HEK293 (cell line): ENCODE measurements around the gene APBB2.
A peak's percentile ranks its signal among the peaks of the same experiment; 100 is the strongest.

ENCODE experiments used
- CTCF ChIA-PET: fragments of 350-600 bp; formaldehyde crosslinking; extraction: SDS; loops from one replicate; lab custom pipeline; 2021; ENCODE audit warnings: antibody characterized with exemption; lab: Yijun Ruan, JAX
- POLR2A ChIA-PET: fragments of 300-600 bp; formaldehyde crosslinking; extraction: SDS; loops from one replicate; lab custom pipeline; 2020; ENCODE audit warnings: antibody characterized with exemption, inconsistent platforms; lab: Yijun Ruan, JAX
- H3K27ac ChIP-seq: fragments of 200-500 bp; sonication (Bioruptor generic); 2 replicates; pipeline ENCODE4 v1.5.1; 2014; ENCODE audit warnings: low read depth, low read length, control low read depth, inconsistent platforms; ENCODE audit errors: extremely low read depth
- H3K36me3 ChIP-seq, 2 experiments: fragments of 200-500 bp in 1 of 2; sonication (Bioruptor generic) in 1 of 2; 1 replicate in 1 of 2; 2 replicates in 1 of 2; pipeline ENCODE4 v1.5.1; 2014 to 2017; ENCODE audit warnings: inconsistent platforms in 2 of 2, low read length in 2 of 2; ENCODE audit not compliant: control insufficient read depth in 2 of 2, insufficient read depth in 1 of 2
- H3K4me1 ChIP-seq: fragments of 200-500 bp; sonication (Bioruptor generic); 2 replicates; pipeline ENCODE4 v1.5.1; 2014; ENCODE audit warnings: mild to moderate bottlenecking, low read length, inconsistent platforms; ENCODE audit not compliant: control insufficient read depth, insufficient read depth
- H3K4me3 ChIP-seq: 2 replicates; pipeline ENCODE4 v1.5.1; 2011; ENCODE audit warnings: low read depth, mild to moderate bottlenecking, control low read depth, low read length, moderate library complexity
- H3K9me3 ChIP-seq: fragments of 200-500 bp; sonication (Bioruptor generic); 2 replicates; pipeline ENCODE4 v1.5.1; 2014; ENCODE audit warnings: low read depth, low read length, inconsistent platforms; ENCODE audit not compliant: control insufficient read depth, insufficient read depth
- AEBP2 ChIP-seq: fragments of 450-650 bp; formaldehyde crosslinking; IDR thresholded peaks from 2 replicates; pipeline ENCODE4 v1.5.1; 2016; ENCODE audit warnings: missing biosample characterization, missing genetic modification characterization, borderline replicate concordance
- CTCF ChIP-seq: fragments of 450-650 bp; formaldehyde crosslinking; IDR thresholded peaks from 2 replicates; pipeline ENCODE4 v1.5.1; 2016; ENCODE audit warnings: missing biosample characterization, missing genetic modification characterization
- IKZF3 ChIP-seq: fragments of 450-650 bp; IDR thresholded peaks from 2 replicates; pipeline ENCODE4 v1.5.0; 2018; ENCODE audit warnings: missing biosample characterization, mild to moderate bottlenecking, missing genetic modification characterization, moderate library complexity
- OSR2 ChIP-seq: fragments of 450-650 bp; formaldehyde crosslinking; IDR thresholded peaks from 2 replicates; pipeline ENCODE4 v1.5.1; 2016; ENCODE audit warnings: missing biosample characterization, missing genetic modification characterization
- PRDM10 ChIP-seq: fragments of 450-650 bp; formaldehyde crosslinking; IDR thresholded peaks from 2 replicates; pipeline ENCODE4 v1.5.1; 2016; ENCODE audit warnings: missing biosample characterization, missing genetic modification characterization
- YY1 ChIP-seq: fragments of 450-650 bp; formaldehyde crosslinking; IDR thresholded peaks from 2 replicates; pipeline ENCODE4 v1.5.1; 2018; ENCODE audit warnings: missing biosample characterization, missing genetic modification characterization
- YY2 ChIP-seq: fragments of 450-650 bp; formaldehyde crosslinking; IDR thresholded peaks from 2 replicates; pipeline ENCODE4 v1.5.1; 2016; ENCODE audit warnings: missing biosample characterization, missing genetic modification characterization
- ZBTB1 ChIP-seq: fragments of 450-650 bp; formaldehyde crosslinking; IDR thresholded peaks from 2 replicates; pipeline ENCODE4 v1.5.1; 2016; ENCODE audit warnings: missing biosample characterization, missing genetic modification characterization
- ZBTB20 ChIP-seq: fragments of 450-650 bp; formaldehyde crosslinking; IDR thresholded peaks from 2 replicates; pipeline ENCODE4 v1.5.1; 2016; ENCODE audit warnings: missing biosample characterization, missing genetic modification characterization
- ZNF513 ChIP-seq: fragments of 450-650 bp; IDR thresholded peaks from 2 replicates; pipeline ENCODE4 v1.5.1; 2018; ENCODE audit warnings: missing biosample characterization, missing genetic modification characterization
- ZNF514 ChIP-seq: fragments of 450-650 bp; formaldehyde crosslinking; IDR thresholded peaks from 2 replicates; pipeline ENCODE4 v1.5.1; 2016; ENCODE audit warnings: missing biosample characterization, missing genetic modification characterization
- ZNF529 ChIP-seq: fragments of 450-650 bp; formaldehyde crosslinking; IDR thresholded peaks from 2 replicates; pipeline ENCODE4 v1.5.1; 2017; ENCODE audit warnings: missing genetic modification characterization, missing biosample characterization; ENCODE audit not compliant: insufficient replicate concordance
- ZNF548 ChIP-seq: fragments of 450-650 bp; formaldehyde crosslinking; IDR thresholded peaks from 2 replicates; pipeline ENCODE4 v1.5.1; 2016; ENCODE audit warnings: missing biosample characterization, missing genetic modification characterization
- ZNF558 ChIP-seq: fragments of 450-650 bp; formaldehyde crosslinking; IDR thresholded peaks from 2 replicates; pipeline ENCODE4 v1.5.1; 2016; ENCODE audit warnings: missing biosample characterization, missing genetic modification characterization
- ZNF585B ChIP-seq: fragments of 450-650 bp; formaldehyde crosslinking; IDR thresholded peaks from 2 replicates; pipeline ENCODE4 v1.5.1; 2016; ENCODE audit warnings: missing biosample characterization, missing genetic modification characterization
- ZNF654 ChIP-seq: fragments of 450-650 bp; formaldehyde crosslinking; IDR thresholded peaks from 2 replicates; pipeline ENCODE4 v1.5.1; 2016; ENCODE audit warnings: low read depth, missing biosample characterization, missing genetic modification characterization
- ZNF670 ChIP-seq: fragments of 450-650 bp; formaldehyde crosslinking; IDR thresholded peaks from 2 replicates; pipeline ENCODE4 v1.5.1; 2016; ENCODE audit warnings: missing biosample characterization, missing genetic modification characterization, low read depth

APBB2 gene

GRCh38 chr4:40924793-40925117 is 289.6 kb downstream of the APBB2 start:
- no peak overlapping the region for H3K27ac ChIP-seq
- ChIA-PET POLR2A (no interaction called here), CTCF (interaction anchor here (0.6 to 5.7 kb wide), 27 partner anchors 8 to 293 kb away, joined by 3 to 34 read pairs (median 4); partner anchors contain the start of gene APBB2)
- no peaks in the 10 kb centered on the region for H3K9me3 ChIP-seq
- no peak overlapping the region for H3K4me3 ChIP-seq
- no peaks in the 10 kb centered on the region for H3K4me1 ChIP-seq
- TF ChIP-seq ZNF514 (tag by site-specific recombination) (no peak), IKZF3 (tag by site-specific recombination) (no peak), ZNF670 (tag by site-specific recombination) (no peak), ZBTB1 (tag by site-specific recombination) (no peak), ZBTB20 (tag by site-specific recombination) (no peak)
- H3K36me3 ChIP-seq: no peaks in the 10 kb centered on the region

- POLR2A ChIA-PET: no interaction called here
- Histone ChIP-seq H3K4me1 (no peaks in the 10 kb centered on the region), H3K9me3 (no peaks in the 10 kb centered on the region), H3K36me3 (no peaks in the 10 kb centered on the region), H3K27ac (no peak overlapping the region), H3K4me3 (no peak overlapping the region)
- CTCF ChIA-PET: interaction anchor here (0.6 to 5.7 kb wide), 25 partner anchors 8 to 294 kb away, joined by 3 to 34 read pairs (median 4); partner anchors contain the start of gene APBB2
- TF ChIP-seq ZNF513 (tag by site-specific recombination) (no peak), ZNF654 (peak; percentile 58), ZNF585B (tag by site-specific recombination) (no peak), OSR2 (tag by site-specific recombination) (no peak), ZNF558 (tag by site-specific recombination) (no peak), ZNF548 (no peak), ZBTB20 (tag by site-specific recombination) (no peak), AEBP2 (tag by site-specific recombination) (no peak), PRDM10 (tag by site-specific recombination) (no peak), CTCF (tag by site-specific recombination) (0 out of 2 replicates have a peak, but pooled peaks have one; percentile 29), ZNF529 (tag by site-specific recombination) (no peak), YY2 (0 out of 2 replicates have a peak, but pooled peaks have one; percentile 22), YY1 (tag by site-specific recombination) (peak; percentile 54; the same call in 1 of the 2 replicates)
- TF ChIP-seq, all 188 proteins: peak for 4
Observed at GRCh38 chr4:40924096-40924792, 290.1 kb downstream of the APBB2 start.
